ENCODE measurements around the gene G2E3. TPM values are rescaled to one million over a fixed set of nuclear protein-coding genes. Genes with fewer than 3 reads are reported as not detected.

G2E3 gene
- total and polyA plus RNA-seq, 2 donors (not counting 3 experiments of a cell fraction or from before 2014, with no cell fraction given), result 4.2 to 34.8 TPM

- H3K9ac ChIP-seq (replicated peaks; ENCODE audit: extremely low read depth, insufficient read depth, low read length), result no peak overlapping the region
- H3K27ac ChIP-seq (ENCODE audit: insufficient read depth, low read depth, low read length), result no peak overlapping the region
- no peak overlapping the region for H3K4me2 ChIP-seq (ENCODE audit: insufficient read depth, low read length)
- H3K27me3 ChIP-seq (ENCODE audit: control insufficient read depth in 2 of 2, insufficient read depth in 2 of 2, low read length in 2 of 2), result peaks cover 5 to 16% of the 10 kb centered on the region in 2 experiments
- H3K79me2 ChIP-seq (ENCODE audit: control insufficient read depth, insufficient read depth, low read length), result no peaks in the 10 kb centered on the region
- TF ChIP-seq MAX (IDR thresholded peaks at IDR 0.05; ENCODE audit: insufficient read depth, insufficient read length) (no peak), CTCF (IDR thresholded peaks at IDR 0.05; ENCODE audit: extremely low read depth in 1 of 2, insufficient read depth in 1 of 2, low read depth in 1 of 2, low read length in 2 of 2) (no peak), EZH2 (IDR thresholded peaks at IDR 0.05; ENCODE audit: borderline replicate concordance, low read depth, low read length, severe bottlenecking) (no peak), GATA2 (IDR thresholded peaks at IDR 0.05; ENCODE audit: insufficient read depth, insufficient read length, low read depth, low read length) (no peak), MYC (IDR thresholded peaks at IDR 0.05; ENCODE audit: low read depth, low read length) (no peak), JUN (IDR thresholded peaks at IDR 0.05; ENCODE audit: borderline replicate concordance, insufficient read depth, insufficient read length, low read depth) (no peak), POLR2A (IDR thresholded peaks at IDR 0.05; ENCODE audit: low read depth, low read length) (no peak), FOS (IDR thresholded peaks at IDR 0.05; ENCODE audit: borderline replicate concordance, insufficient read depth, low read length) (no peak), POLR2AphosphoS5 (IDR thresholded peaks at IDR 0.05; ENCODE audit: insufficient read depth, low read depth, low read length) (no peak)
- H3K9me3 ChIP-seq (replicated peaks; ENCODE audit: control insufficient read depth, insufficient read depth, low read length), result no peaks in the 10 kb centered on the region
- no peak overlapping the region for H3K4me3 ChIP-seq (replicated peaks in 1 of 3; ENCODE audit: insufficient read depth in 1 of 3, low read depth in 1 of 3, low read length in 3 of 3)
- no peak overlapping the region for H2AFZ ChIP-seq (ENCODE audit: low read depth, low read length)
- H4K20me1 ChIP-seq (replicated peaks; ENCODE audit: control insufficient read depth, extremely low read depth, insufficient read depth, low read length), result no peaks in the 10 kb centered on the region
- FAIRE-seq (no peak), DNase-seq (ENCODE audit: low read depth, low spot score) (no peak)
- dilution Hi-C loops (cut with MboI; ENCODE audit: extremely low pct_ligation_motif_present, low sequenced_read_pairs) (no loop called here), intact Hi-C loops (cut with micrococcal nuclease) (no loop called here)
- no peaks in the 10 kb centered on the region for H3K36me3 ChIP-seq (ENCODE audit: control insufficient read depth in 2 of 2, extremely low read depth in 1 of 2, insufficient read depth in 2 of 2, low read length in 2 of 2)
- no TSS peak for BruUV-seq (replicated peaks)
- POLR2A ChIA-PET, result interaction anchor here (0.6 kb wide), 1 partner anchor 28 kb away, joined by 3 read pairs; no protein-coding TSS in a partner anchor
- H3K4me1 ChIP-seq (ENCODE audit: control insufficient read depth, extremely low read depth, insufficient read depth, low read length), result no peaks in the 10 kb centered on the region
- CTCF ChIA-PET, result interaction anchor here (0.6 kb wide), 1 partner anchor 177 kb away, joined by 3 read pairs; no protein-coding TSS in a partner anchor
- no peaks in the 10 kb centered on the region for H3K9me1 ChIP-seq (replicated peaks; ENCODE audit: control insufficient read depth, extremely low read depth, insufficient read depth, low read length)
Observed at GRCh38 chr14:30547388-30548048, 11.4 kb upstream of the G2E3 start.

Measured in endothelial cell of umbilical vein (primary cell).